Endothelial cell of umbilical vein (primary cell): ENCODE measurements around the gene RNASET2. TPM values are rescaled to one million over a fixed set of nuclear protein-coding genes. Genes with fewer than 3 reads are reported as not detected.

Experiments
- BruUV-seq: library from RNA; stranded (reverse); fragments of 400-500 nt; replicated peaks from 2 replicates; lab custom pipeline; 2021; lab: Mats Ljungman, UMichigan
- CTCF ChIA-PET: fragments of 300-600, 350-600 bp; sonication (Branson Sonifier 250); formaldehyde crosslinking; loops from one replicate; lab custom pipeline; 2021; ENCODE audit warnings: antibody characterized with exemption, inconsistent platforms; lab: Charles Lee
- POLR2A ChIA-PET: fragments of 300-600, 350-600 bp; sonication (Branson Sonifier 250); formaldehyde crosslinking; loops from one replicate; lab custom pipeline; 2021; ENCODE audit warnings: antibody characterized with exemption, inconsistent platforms; lab: Charles Lee
- DNase-seq: peaks from one replicate; pipeline ENCODE4 v3.0.0-alpha.2; 2011; ENCODE audit warnings: low read depth, low spot score
- FAIRE-seq: peaks from 2 replicates; lab custom pipeline; 2011; peaks lifted over from hg19 to GRCh38; lab: Jason Lieb, UNC
- H2AFZ ChIP-seq: 2 replicates; pipeline ENCODE4 v1.6.0; 2012; ENCODE audit warnings: low read depth, low read length, control low read depth, inconsistent platforms
- H3K27ac ChIP-seq: 2 replicates; pipeline ENCODE4 v1.5.1; 2011; ENCODE audit warnings: low read depth, mild to moderate bottlenecking, control low read depth, low read length, moderate library complexity; ENCODE audit not compliant: insufficient read depth
- H3K27me3 ChIP-seq, 2 experiments: 2 replicates each; pipeline versions ENCODE4 v1.6.0 to v1.6.1; 2011; ENCODE audit warnings: low read length in 2 of 2, mixed read lengths in 1 of 2; ENCODE audit not compliant: control insufficient read depth in 2 of 2, insufficient read depth in 2 of 2
- H3K36me3 ChIP-seq, 2 experiments: 2 replicates in 1 of 2; 3 replicates in 1 of 2; pipeline ENCODE4 v1.5.1; 2011; ENCODE audit warnings: low read length in 2 of 2, mild to moderate bottlenecking in 1 of 2, moderate library complexity in 1 of 2; ENCODE audit not compliant: control insufficient read depth in 2 of 2, insufficient read depth in 2 of 2; ENCODE audit errors: extremely low read depth in 1 of 2
- H3K4me1 ChIP-seq: 3 replicates; pipeline ENCODE4 v1.5.1; 2011; ENCODE audit warnings: mild to moderate bottlenecking, low read length; ENCODE audit not compliant: control insufficient read depth, insufficient read depth; ENCODE audit errors: extremely low read depth
- H3K4me2 ChIP-seq: 2 replicates; pipeline ENCODE4 v1.6.1; 2011; ENCODE audit warnings: low read length, control low read depth, mixed read lengths; ENCODE audit not compliant: insufficient read depth
- H3K4me3 ChIP-seq, 3 experiments: fragments of 200-600 bp in 1 of 3; sonication (generic), shearing (Covaris generic) in 1 of 3; replicated peaks in 1 of 3; 2 replicates each; pipeline ENCODE4 v1.5.1; 2011 to 2016; ENCODE audit warnings: control low read depth in 3 of 3, low read length in 3 of 3, mild to moderate bottlenecking in 2 of 3, inconsistent platforms in 1 of 3, low read depth in 1 of 3, moderate library complexity in 1 of 3; ENCODE audit not compliant: insufficient read depth in 1 of 3
- H3K79me2 ChIP-seq: 2 replicates; pipeline ENCODE4 v1.6.0; 2012; ENCODE audit warnings: low read length, inconsistent platforms; ENCODE audit not compliant: control insufficient read depth, insufficient read depth
- H3K9ac ChIP-seq: replicated peaks from 2 replicates; pipeline ENCODE3; 2011; ENCODE audit warnings: low read length, control low read depth; ENCODE audit not compliant: insufficient read depth; ENCODE audit errors: extremely low read depth
- H3K9me1 ChIP-seq: replicated peaks from 3 replicates; pipeline ENCODE4 v1.6.0; 2011; ENCODE audit warnings: mild to moderate bottlenecking, low read length; ENCODE audit not compliant: control insufficient read depth, insufficient read depth; ENCODE audit errors: extremely low read depth
- H3K9me3 ChIP-seq: replicated peaks from 2 replicates; pipeline ENCODE4 v1.5.1; 2012; ENCODE audit warnings: low read length, inconsistent platforms; ENCODE audit not compliant: control insufficient read depth, insufficient read depth
- H4K20me1 ChIP-seq: replicated peaks from 2 replicates; pipeline ENCODE3; 2011; ENCODE audit warnings: mild to moderate bottlenecking, low read length; ENCODE audit not compliant: control insufficient read depth, insufficient read depth; ENCODE audit errors: extremely low read depth
- CTCF ChIP-seq, 2 donors: IDR thresholded peaks; 1 replicate in 1 of 2; 2 replicates in 1 of 2; pipeline ENCODE4 v1.5.1; 2011; ENCODE audit warnings: low read length in 2 of 2, mild to moderate bottlenecking in 2 of 2, moderate library complexity in 2 of 2, control low read depth in 1 of 2, inconsistent platforms in 1 of 2, low read depth in 1 of 2; ENCODE audit not compliant: insufficient read depth in 1 of 2; ENCODE audit errors: extremely low read depth in 1 of 2
- EZH2 ChIP-seq: IDR thresholded peaks from 2 replicates; pipeline ENCODE4 v1.6.1; 2012; ENCODE audit warnings: borderline replicate concordance, low read depth, mild to moderate bottlenecking, moderate library complexity, low read length, inconsistent platforms; ENCODE audit not compliant: severe bottlenecking
- FOS ChIP-seq: IDR thresholded peaks from 2 replicates; pipeline ENCODE4 v1.6.1; 2011; ENCODE audit warnings: mild to moderate bottlenecking, low read length, moderate library complexity, borderline replicate concordance; ENCODE audit not compliant: insufficient read depth
- GATA2 ChIP-seq: IDR thresholded peaks from 2 replicates; pipeline ENCODE4 v1.7.0; 2011; ENCODE audit warnings: low read depth, mild to moderate bottlenecking, moderate library complexity, mixed read lengths, low read length; ENCODE audit not compliant: insufficient read length, insufficient read depth
- JUN ChIP-seq: IDR thresholded peaks from 2 replicates; pipeline ENCODE4 v1.6.1; 2011; ENCODE audit warnings: borderline replicate concordance, low read depth; ENCODE audit not compliant: insufficient read length, insufficient read depth
- MYC ChIP-seq: IDR thresholded peaks from one replicate; pipeline ENCODE4 v1.6.1; 2011; ENCODE audit warnings: mild to moderate bottlenecking, low read depth, low read length
- POLR2A ChIP-seq: IDR thresholded peaks from 2 replicates; pipeline ENCODE4 v1.6.1; 2012; ENCODE audit warnings: low read depth, mild to moderate bottlenecking, control low read depth, low read length
- POLR2AphosphoS5 ChIP-seq: IDR thresholded peaks from 2 replicates; pipeline ENCODE4 v1.6.1; 2012; ENCODE audit warnings: low read depth, mild to moderate bottlenecking, control low read depth, low read length, moderate library complexity; ENCODE audit not compliant: insufficient read depth
- dilution Hi-C: fragments of 300-500 bp; cut with MboI; formaldehyde crosslinking; loops from one replicate; pipeline ENCODE4 v1.15.0; 2019; ENCODE audit warnings: low sequenced_read_pairs; ENCODE audit not compliant: extremely low pct_ligation_motif_present
- intact Hi-C: fragments of 100-400 bp; cut with micrococcal nuclease; formaldehyde crosslinking; loops from one replicate; pipeline ENCODE4 v1.10.0; 2022
- polyA plus RNA-seq, 4 experiments: library from polyadenylated mRNA; depleted of rRNA in 3 of 4; stranded (reverse) in 3 of 4; unstranded in 1 of 4; fragments of >200 nt; gene quantifications; 2 replicates each; pipeline versions ENCODE4 v1.2.1 to v1.2.3, GENCODE V29; 2011 to 2012; ENCODE audit warnings: missing spikeins in 1 of 4
- total RNA-seq: library from RNA; stranded (reverse); gene quantifications from 2 replicates; pipeline ENCODE4 v1.2.3, GENCODE V29; 2021
- TF ChIP-seq, protein P1 (sequence below): IDR thresholded peaks from 2 replicates; pipeline ENCODE4 v1.6.1; 2011; ENCODE audit not compliant: insufficient read depth, insufficient read length

Gene RNASET2
- total and polyA plus RNA-seq, 2 donors (not counting 3 experiments of a cell fraction or from before 2014, with no cell fraction given): 10.7 to 11.4 TPM

DNA sequence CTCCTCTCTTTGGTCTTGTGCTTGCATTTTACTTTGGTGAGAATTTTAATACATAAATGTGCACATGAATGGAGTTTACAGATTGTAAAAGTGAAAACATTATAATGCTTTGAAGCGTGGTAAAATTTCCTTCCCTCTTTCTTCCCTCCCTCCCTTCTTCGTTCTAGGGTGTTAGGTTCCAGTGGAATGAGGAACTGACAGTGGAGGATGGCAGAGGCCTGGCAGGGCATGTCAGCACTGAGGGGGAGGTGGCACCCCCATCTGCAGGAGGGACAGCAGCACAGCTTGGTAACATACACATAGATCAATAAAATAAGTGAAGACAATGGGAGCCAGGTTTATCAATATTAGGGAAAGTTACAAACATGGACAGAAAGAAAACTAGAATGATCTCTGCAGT, 47.5 kb downstream of the RNASET2 start:
- dilution Hi-C loops: no loop called here
- Histone ChIP-seq H3K79me2 (no peaks in the 10 kb centered on the region), H3K9me3 (no peaks in the 10 kb centered on the region), H3K36me3 (no peaks in the 10 kb centered on the region), H3K27me3 (no peaks in the 10 kb centered on the region), H2AFZ (no peak overlapping the region), H3K4me3 (no peak overlapping the region), H3K9ac (no peak overlapping the region), H3K9me1 (no peaks in the 10 kb centered on the region), H4K20me1 (no peaks in the 10 kb centered on the region), H3K4me2 (no peak overlapping the region), H3K4me1 (no peaks in the 10 kb centered on the region), H3K27ac (no peak overlapping the region)
- FAIRE-seq: no peak
- intact Hi-C loops: no loop called here
- ChIA-PET POLR2A (no interaction called here), CTCF (no interaction called here)
- TF ChIP-seq, protein P1, sequence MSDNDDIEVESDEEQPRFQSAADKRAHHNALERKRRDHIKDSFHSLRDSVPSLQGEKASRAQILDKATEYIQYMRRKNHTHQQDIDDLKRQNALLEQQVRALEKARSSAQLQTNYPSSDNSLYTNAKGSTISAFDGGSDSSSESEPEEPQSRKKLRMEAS: no peak
- BruUV-seq: no TSS peak
- DNase-seq: no peak

DNA sequence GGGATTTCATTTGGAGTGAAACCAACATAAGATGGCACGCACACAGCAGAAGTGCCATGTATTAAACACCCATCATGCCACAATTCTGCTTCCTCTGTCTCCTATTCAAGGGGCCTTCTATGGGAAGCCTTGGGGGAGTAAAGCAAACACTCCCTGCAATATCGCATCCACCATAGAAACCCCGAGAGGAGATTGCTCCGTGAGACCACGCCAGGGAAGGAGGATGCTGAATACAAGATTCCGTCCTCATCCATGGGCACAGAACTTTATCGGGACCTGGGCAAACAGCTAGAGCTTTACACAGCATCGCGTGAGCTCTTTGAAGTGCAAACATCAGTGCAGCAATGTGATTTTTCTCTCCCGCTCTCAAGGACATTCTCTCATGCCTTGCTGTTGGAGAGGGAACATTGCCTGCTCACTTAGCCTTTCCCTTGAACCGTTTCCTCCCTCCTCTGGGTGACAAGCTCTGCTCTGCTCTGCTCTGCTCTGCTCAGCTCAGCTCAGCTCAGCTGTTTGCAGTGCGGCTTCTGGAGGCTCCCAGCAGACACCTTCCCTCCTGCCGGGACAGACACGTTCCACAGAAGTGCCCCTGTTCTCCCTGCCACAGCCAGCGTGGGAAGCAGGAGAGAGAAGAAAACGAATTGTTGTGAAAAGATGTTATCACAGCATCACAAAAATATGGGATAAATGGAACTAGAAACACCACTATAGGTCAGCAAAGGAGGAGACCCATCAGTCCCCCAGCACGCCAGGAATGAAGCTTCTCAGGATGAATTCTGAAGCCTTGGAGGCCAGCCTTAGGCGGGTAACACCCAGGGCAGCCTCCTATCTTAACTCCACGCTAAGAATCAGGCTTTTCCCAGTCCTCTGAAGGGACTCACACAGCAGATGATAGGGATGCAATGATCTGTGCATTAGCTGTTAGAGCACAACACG, 48.2 kb downstream of the RNASET2 start:
- Histone ChIP-seq H3K9me3 (no peaks in the 10 kb centered on the region), H3K27me3 (no peaks in the 10 kb centered on the region), H3K9ac (no peak overlapping the region), H3K79me2 (no peaks in the 10 kb centered on the region), H3K27ac (no peak overlapping the region), H3K4me3 (no peak overlapping the region), H3K4me1 (no peaks in the 10 kb centered on the region), H3K4me2 (no peak overlapping the region), H3K36me3 (no peaks in the 10 kb centered on the region), H2AFZ (no peak overlapping the region), H4K20me1 (no peaks in the 10 kb centered on the region), H3K9me1 (no peaks in the 10 kb centered on the region)
- ChIA-PET POLR2A (no interaction called here), CTCF (no interaction called here)
- TF ChIP-seq CTCF (IDR thresholded peaks at IDR 0.05; ENCODE audit: extremely low read depth in 1 of 2, insufficient read depth in 1 of 2, low read depth in 1 of 2, low read length in 2 of 2) (no peak), MYC (no peak), POLR2A (no peak), JUN (no peak), POLR2AphosphoS5 (no peak), GATA2 (no peak), FOS (no peak), EZH2 (no peak)
- TF ChIP-seq, protein P1: no peak
- intact Hi-C loops (no loop called here), dilution Hi-C loops (no loop called here)
- no TSS peak for BruUV-seq
- FAIRE-seq (no peak), DNase-seq (no peak)
